Measurements from ENCODE around the gene VGLL4. TPM values are rescaled to one million over a fixed set of nuclear protein-coding genes. Genes with fewer than 3 reads are reported as not detected.

The VGLL4 gene
- polyA plus RNA-seq, 1 donor: 49.6 TPM

DNA sequence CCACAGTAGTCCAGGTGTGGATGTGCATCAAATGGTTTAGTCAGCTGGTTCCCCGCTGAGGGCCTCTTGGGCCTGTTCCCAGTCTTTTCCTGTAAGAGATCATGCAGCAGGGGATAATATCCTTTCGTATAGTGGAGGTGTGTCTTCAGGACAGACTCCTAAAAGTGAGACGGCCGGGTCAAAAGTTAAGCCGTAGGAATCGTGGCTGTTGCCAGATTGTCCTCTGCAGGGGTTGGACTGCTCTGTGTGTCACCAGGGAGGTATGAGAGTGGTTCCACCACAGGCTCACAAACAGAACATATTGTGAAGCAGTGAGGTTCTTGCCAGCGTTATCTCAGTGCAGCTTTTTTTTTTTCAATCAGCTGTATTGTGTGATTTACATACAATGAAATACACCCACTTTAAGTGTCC, 95.0 kb downstream of the VGLL4 start:
- H3K27me3 ChIP-seq (ENCODE audit: control insufficient read depth, insufficient read depth, low read length): no peaks in the 10 kb centered on the region
- no peak for DNase-seq
- 50% methylated on average over 2 of the region's 7 CpGs for WGBS (ENCODE audit: insufficient coverage, low lambda C conversion rate)

GRCh38 chr3:11547498-11547897, 96.2 kb downstream of the VGLL4 start:
- Histone ChIP-seq H3K27ac (ENCODE audit: low read length) (no peak overlapping the region), H3K27me3 (ENCODE audit: control insufficient read depth, insufficient read depth, low read length) (no peaks in the 10 kb centered on the region)
- WGBS (ENCODE audit: insufficient coverage, low lambda C conversion rate): no CpG with 5 or more reads among the region's 2 CpGs

More for the DNA sequence above, 95.0 kb downstream of the VGLL4 start:
- Histone ChIP-seq H3K27ac (ENCODE audit: low read length) (no peak overlapping the region), H3K4me1 (ENCODE audit: control insufficient read depth, insufficient read depth, low read length) (no peaks in the 10 kb centered on the region), H3K36me3 (ENCODE audit: control insufficient read depth, insufficient read depth, low read length) (peaks cover 3% of the 10 kb centered on the region), H3K9me3 (ENCODE audit: control insufficient read depth, low read depth, low read length) (peaks cover 5% of the 10 kb centered on the region), H3K4me3 (ENCODE audit: low read length) (no peak overlapping the region)

DNA sequence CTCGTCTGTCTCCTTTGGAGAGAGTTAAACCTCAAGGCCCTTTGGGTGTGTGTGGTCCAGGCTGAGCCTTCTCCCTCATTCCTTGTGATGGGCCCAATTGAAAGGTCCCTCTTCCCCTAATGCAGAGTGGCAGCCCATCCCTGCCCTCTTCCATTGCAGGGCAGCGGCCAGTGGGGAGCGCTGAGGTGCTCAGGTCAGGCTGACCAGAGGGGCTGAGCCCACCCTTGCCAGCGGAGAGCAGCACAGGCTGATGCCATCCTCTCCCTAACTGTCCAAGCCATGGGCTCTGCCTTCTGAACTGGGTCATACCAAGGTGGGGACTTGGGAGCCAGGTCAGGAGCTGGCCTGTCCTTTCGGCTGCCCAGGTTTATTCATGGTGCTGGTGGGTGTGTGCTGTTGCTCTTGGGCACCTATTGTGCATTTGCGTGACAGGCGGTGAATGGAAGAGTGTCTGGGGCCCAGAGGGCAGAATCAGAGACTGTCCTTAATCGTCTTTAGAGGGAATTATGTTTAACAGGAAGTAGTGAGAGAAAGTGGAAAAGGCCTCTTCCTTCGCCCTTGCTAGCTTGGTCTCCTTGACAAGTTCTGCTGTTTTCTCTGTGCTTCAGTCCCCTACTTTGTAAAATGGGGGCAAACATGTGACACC, 96.9 kb downstream of the VGLL4 start:
- no peaks in the 10 kb centered on the region for H3K27me3 ChIP-seq (ENCODE audit: control insufficient read depth, insufficient read depth, low read length)
- peaks cover 8% of the 10 kb centered on the region for H3K9me3 ChIP-seq (ENCODE audit: control insufficient read depth, low read depth, low read length)
- DNase-seq: no peak
- no peaks in the 10 kb centered on the region for H3K36me3 ChIP-seq (ENCODE audit: control insufficient read depth, insufficient read depth, low read length)
- H3K4me3 ChIP-seq (ENCODE audit: low read length): no peak overlapping the region
- H3K4me1 ChIP-seq (ENCODE audit: control insufficient read depth, insufficient read depth, low read length): no peaks in the 10 kb centered on the region
- no CpG with 5 or more reads among the region's 9 CpGs for WGBS (ENCODE audit: insufficient coverage, low lambda C conversion rate)
- no peak overlapping the region for H3K27ac ChIP-seq (ENCODE audit: low read length)

More at GRCh38 chr3:11547498-11547897, 96.2 kb downstream of the VGLL4 start:
- no peak overlapping the region for H3K4me3 ChIP-seq (ENCODE audit: low read length)
- H3K9me3 ChIP-seq (ENCODE audit: control insufficient read depth, low read depth, low read length): peaks cover 8% of the 10 kb centered on the region
- DNase-seq: no peak
- H3K36me3 ChIP-seq (ENCODE audit: control insufficient read depth, insufficient read depth, low read length): no peaks in the 10 kb centered on the region
- no peaks in the 10 kb centered on the region for H3K4me1 ChIP-seq (ENCODE audit: control insufficient read depth, insufficient read depth, low read length)

DNA sequence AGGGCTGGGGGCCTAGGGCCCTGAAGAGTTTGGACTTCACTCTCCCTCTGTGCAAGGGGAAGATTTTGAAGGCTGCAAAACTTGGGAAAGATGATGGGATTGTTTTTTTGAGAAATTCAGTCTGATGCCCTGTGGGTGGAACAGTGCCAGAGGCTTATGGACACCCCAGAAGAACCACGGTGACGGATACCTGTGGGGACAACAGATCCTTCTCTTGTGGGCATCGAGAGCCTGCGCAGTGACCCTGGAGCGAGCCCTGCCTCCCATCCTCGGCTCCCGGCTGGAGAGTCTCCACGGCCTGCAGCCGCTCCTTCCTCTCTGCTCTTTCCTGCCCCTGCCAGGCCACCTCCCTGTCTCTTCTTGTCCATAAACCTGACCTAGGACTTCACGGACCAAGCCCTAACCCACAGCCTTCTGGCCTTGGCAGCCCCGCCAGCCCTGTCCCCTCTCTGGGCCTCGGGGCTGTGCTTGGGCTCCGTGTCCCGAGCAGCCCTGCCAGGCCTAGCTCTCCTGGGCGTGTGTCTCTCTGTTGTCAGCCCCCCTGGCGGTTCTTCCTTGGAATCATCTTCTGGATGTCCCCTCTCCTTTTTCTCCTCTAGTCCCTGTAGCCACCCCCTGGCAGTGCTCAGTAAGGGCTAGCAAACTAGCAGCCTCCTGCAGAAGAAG, 98.4 kb downstream of the VGLL4 start:
- no peak overlapping the region for H3K4me3 ChIP-seq (ENCODE audit: low read length)
- H3K4me1 ChIP-seq (ENCODE audit: control insufficient read depth, insufficient read depth, low read length): no peaks in the 10 kb centered on the region
- H3K27me3 ChIP-seq (ENCODE audit: control insufficient read depth, insufficient read depth, low read length): no peaks in the 10 kb centered on the region
- peaks cover 8% of the 10 kb centered on the region for H3K9me3 ChIP-seq (ENCODE audit: control insufficient read depth, low read depth, low read length)
- DNase-seq: no peak
- WGBS (ENCODE audit: insufficient coverage, low lambda C conversion rate): 100% methylated on average over 1 of the region's 16 CpGs
- H3K27ac ChIP-seq (ENCODE audit: low read length): no peak overlapping the region
- H3K36me3 ChIP-seq (ENCODE audit: control insufficient read depth, insufficient read depth, low read length): no peaks in the 10 kb centered on the region

- DNase-seq: no peak
- no peaks in the 10 kb centered on the region for H3K36me3 ChIP-seq (ENCODE audit: control insufficient read depth, insufficient read depth, low read length)
- no peaks in the 10 kb centered on the region for H3K4me1 ChIP-seq (ENCODE audit: control insufficient read depth, insufficient read depth, low read length)
- no peak overlapping the region for H3K4me3 ChIP-seq (ENCODE audit: low read length)
- peaks cover 8% of the 10 kb centered on the region for H3K9me3 ChIP-seq (ENCODE audit: control insufficient read depth, low read depth, low read length)
- H3K27me3 ChIP-seq (ENCODE audit: control insufficient read depth, insufficient read depth, low read length): no peaks in the 10 kb centered on the region
- no CpG with 5 or more reads among the region's 17 CpGs for WGBS (ENCODE audit: insufficient coverage, low lambda C conversion rate)
- no peak overlapping the region for H3K27ac ChIP-seq (ENCODE audit: low read length)
These were observed 99.1 kb downstream of the VGLL4 start for GRCh38 chr3:11544412-11545181.

DNA sequence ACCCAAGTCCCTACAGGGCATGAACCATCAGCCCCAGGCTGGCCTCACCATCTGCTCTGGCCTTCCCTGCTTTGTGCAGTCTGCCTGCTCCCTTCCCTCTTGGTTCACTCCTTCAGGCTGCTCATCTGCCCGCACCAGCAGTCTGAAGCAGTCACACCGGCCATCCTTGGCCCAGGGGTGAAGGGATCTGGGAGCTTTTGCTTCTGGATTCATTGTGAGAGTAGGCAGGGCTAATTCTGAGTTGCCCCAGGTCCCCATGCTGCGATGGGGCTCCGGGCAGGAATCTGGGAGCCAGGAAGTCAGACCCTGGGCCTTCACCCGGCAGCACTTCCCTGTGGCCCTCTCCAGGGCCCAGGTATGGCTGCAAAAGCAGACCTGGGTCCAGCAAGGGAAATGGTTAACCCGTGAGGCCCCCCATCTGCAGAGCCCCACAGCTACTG, 99.7 kb downstream of the VGLL4 start:
- Histone ChIP-seq H3K27me3 (ENCODE audit: control insufficient read depth, insufficient read depth, low read length) (no peaks in the 10 kb centered on the region), H3K36me3 (ENCODE audit: control insufficient read depth, insufficient read depth, low read length) (no peaks in the 10 kb centered on the region), H3K27ac (ENCODE audit: low read length) (no peak overlapping the region), H3K4me3 (ENCODE audit: low read length) (no peak overlapping the region), H3K9me3 (ENCODE audit: control insufficient read depth, low read depth, low read length) (peaks cover 8% of the 10 kb centered on the region), H3K4me1 (ENCODE audit: control insufficient read depth, insufficient read depth, low read length) (no peaks in the 10 kb centered on the region)
- DNase-seq: no peak
- WGBS (ENCODE audit: insufficient coverage, low lambda C conversion rate): no CpG with 5 or more reads among the region's 6 CpGs

DNA sequence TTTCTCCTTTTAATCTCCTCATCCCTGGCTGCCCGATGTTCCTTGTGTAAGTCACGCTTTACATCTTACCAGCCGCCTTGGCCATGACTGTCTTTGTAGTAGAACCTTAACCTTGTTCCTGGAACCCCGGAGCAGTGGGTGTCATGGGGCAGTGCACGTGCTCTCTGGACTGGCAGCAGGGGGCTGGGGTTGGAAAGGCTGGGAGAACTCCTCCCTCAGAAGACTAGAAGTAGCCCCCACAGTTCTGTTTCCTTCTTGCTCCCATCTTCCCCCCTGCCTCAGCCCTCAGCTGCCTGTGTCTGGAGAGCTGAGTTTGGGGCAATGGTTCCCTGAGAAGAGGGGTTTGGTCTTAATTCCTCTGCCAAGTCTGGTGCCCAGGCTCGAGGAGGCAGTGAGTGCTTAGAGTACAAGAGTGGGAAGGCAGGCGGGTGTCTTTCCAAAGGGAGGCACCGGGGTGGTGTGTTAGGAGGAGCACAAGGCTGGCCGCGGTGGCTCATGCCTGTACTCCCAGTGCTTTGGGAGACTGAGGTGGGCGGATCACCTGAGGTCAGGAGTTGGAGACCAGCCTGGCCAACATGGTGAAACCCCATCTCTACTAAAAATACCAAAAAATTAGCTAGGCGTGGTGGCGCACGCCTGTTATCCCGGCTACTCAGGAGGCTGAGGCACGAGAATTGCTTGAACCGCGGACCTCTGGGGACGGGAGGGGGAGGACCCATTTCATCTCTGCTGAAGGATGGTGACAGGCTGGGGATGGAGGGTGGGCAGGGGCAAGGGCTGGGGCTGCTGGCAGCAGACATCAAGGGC, 100.4 kb downstream of the VGLL4 start:
- Histone ChIP-seq H3K4me3 (ENCODE audit: low read length) (no peak overlapping the region), H3K4me1 (ENCODE audit: control insufficient read depth, insufficient read depth, low read length) (no peaks in the 10 kb centered on the region), H3K36me3 (ENCODE audit: control insufficient read depth, insufficient read depth, low read length) (no peaks in the 10 kb centered on the region), H3K9me3 (ENCODE audit: control insufficient read depth, low read depth, low read length) (peaks cover 8% of the 10 kb centered on the region), H3K27ac (ENCODE audit: low read length) (no peak overlapping the region), H3K27me3 (ENCODE audit: control insufficient read depth, insufficient read depth, low read length) (no peaks in the 10 kb centered on the region)
- 100% methylated on average over 1 of the region's 19 CpGs for WGBS (ENCODE audit: insufficient coverage, low lambda C conversion rate)
- no peak for DNase-seq

DNA sequence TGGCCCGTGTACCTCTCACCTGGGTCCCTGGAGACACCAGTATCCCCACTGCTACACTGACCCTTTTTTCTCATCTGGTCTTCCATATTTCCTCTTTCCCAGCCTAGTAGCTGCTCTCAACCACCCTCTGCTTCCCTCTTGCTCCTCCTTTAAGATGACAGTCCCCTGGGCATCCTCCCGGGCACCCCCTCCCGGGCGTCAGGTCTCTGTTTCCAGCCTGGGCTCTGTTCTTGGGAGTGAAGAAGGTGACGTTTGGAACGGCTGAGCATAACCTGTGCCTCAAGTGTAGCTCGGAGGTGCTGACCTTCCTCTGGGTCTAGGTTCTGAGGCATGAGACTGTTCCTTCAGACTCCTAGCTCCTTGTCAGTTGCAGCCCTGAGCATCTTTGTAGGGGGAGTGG, 101.2 kb downstream of the VGLL4 start:
- DNase-seq: no peak
- no peaks in the 10 kb centered on the region for H3K36me3 ChIP-seq (ENCODE audit: control insufficient read depth, insufficient read depth, low read length)
- WGBS (ENCODE audit: insufficient coverage, low lambda C conversion rate): no CpG with 5 or more reads among the region's 7 CpGs
- H3K4me1 ChIP-seq (ENCODE audit: control insufficient read depth, insufficient read depth, low read length): no peaks in the 10 kb centered on the region
- H3K9me3 ChIP-seq (ENCODE audit: control insufficient read depth, low read depth, low read length): peaks cover 8% of the 10 kb centered on the region
- H3K27ac ChIP-seq (ENCODE audit: low read length): no peak overlapping the region
- no peaks in the 10 kb centered on the region for H3K27me3 ChIP-seq (ENCODE audit: control insufficient read depth, insufficient read depth, low read length)
- no peak overlapping the region for H3K4me3 ChIP-seq (ENCODE audit: low read length)

- no peak overlapping the region for H3K27ac ChIP-seq (ENCODE audit: low read length)
- no peaks in the 10 kb centered on the region for H3K4me1 ChIP-seq (ENCODE audit: control insufficient read depth, insufficient read depth, low read length)
- peaks cover 8% of the 10 kb centered on the region for H3K9me3 ChIP-seq (ENCODE audit: control insufficient read depth, low read depth, low read length)
- H3K27me3 ChIP-seq (ENCODE audit: control insufficient read depth, insufficient read depth, low read length): no peaks in the 10 kb centered on the region
- H3K36me3 ChIP-seq (ENCODE audit: control insufficient read depth, insufficient read depth, low read length): no peaks in the 10 kb centered on the region
- DNase-seq: no peak
- 71% methylated on average over 4 of the region's 16 CpGs for WGBS (ENCODE audit: insufficient coverage, low lambda C conversion rate)
- no peak overlapping the region for H3K4me3 ChIP-seq (ENCODE audit: low read length)
These were observed 102.1 kb downstream of the VGLL4 start for GRCh38 chr3:11541321-11542303.
